Calu3 (cell line): ENCODE results near the gene GJA9. TPM values are rescaled to one million over a fixed set of nuclear protein-coding genes. Genes with fewer than 3 reads are reported as not detected.

Experiments used
- BruUV-seq: library from RNA; stranded (reverse); fragments of 400-500 nt; replicated peaks from 2 replicates; lab custom pipeline; 2021; lab: Mats Ljungman, UMichigan
- CTCF ChIA-PET: fragments of 300-600 bp; sonication (Branson Sonifier 250); formaldehyde crosslinking; loops from one replicate; lab custom pipeline; 2022; ENCODE audit warnings: antibody characterized with exemption; lab: Charles Lee
- DNase-seq: peaks from one replicate; pipeline ENCODE4 v3.0.0; 2022
- H3K27ac Mint-ChIP-seq: one replicate; pipeline ENCODE4 v1.8.0; 2022; ENCODE audit warnings: mixed read lengths; ENCODE audit not compliant: unreplicated experiment
- H3K27me3 Mint-ChIP-seq: one replicate; pipeline ENCODE4 v1.8.0; 2022; ENCODE audit warnings: mixed read lengths; ENCODE audit not compliant: unreplicated experiment
- H3K36me3 Mint-ChIP-seq: one replicate; pipeline ENCODE4 v1.8.0; 2022; ENCODE audit warnings: mild to moderate bottlenecking, moderate library complexity, mixed read lengths; ENCODE audit not compliant: insufficient read depth, unreplicated experiment
- H3K4me1 Mint-ChIP-seq: one replicate; pipeline ENCODE4 v1.8.0; 2022; ENCODE audit warnings: mild to moderate bottlenecking, low read depth, mixed read lengths; ENCODE audit not compliant: unreplicated experiment
- H3K4me3 Mint-ChIP-seq: one replicate; pipeline ENCODE4 v1.8.0; 2022; ENCODE audit warnings: mild to moderate bottlenecking, low read depth, moderate library complexity, mixed read lengths; ENCODE audit not compliant: unreplicated experiment
- H3K9me3 Mint-ChIP-seq: one replicate; pipeline ENCODE4 v1.8.0; 2022; ENCODE audit warnings: low read depth, mixed read lengths; ENCODE audit not compliant: unreplicated experiment
- CTCF ChIP-seq: fragments of 200-600 bp; IDR thresholded peaks from one replicate; pipeline ENCODE4 v1.8.0; 2022; ENCODE audit warnings: antibody characterized with exemption; ENCODE audit not compliant: unreplicated experiment
- intact Hi-C: fragments of 100-400 bp; cut with micrococcal nuclease; formaldehyde crosslinking; loops from one replicate; pipeline ENCODE4 v1.10.0; 2022; ENCODE audit not compliant: unreplicated experiment
- total RNA-seq: library from RNA; stranded (reverse); gene quantifications from 2 replicates; pipeline ENCODE4 v1.2.3, GENCODE V29; 2022

Gene GJA9
- total RNA-seq, 1 experiment from 2014 or later = not detected

- DNase-seq = no peak
- H3K27me3 Mint-ChIP-seq = peaks cover 66% of the 10 kb centered on the region
- H3K4me3 Mint-ChIP-seq = no peak overlapping the region
- CTCF ChIA-PET = no interaction called here
- intact Hi-C loops = no loop called here
- H3K27ac Mint-ChIP-seq = no peak overlapping the region
- H3K9me3 Mint-ChIP-seq = no peaks in the 10 kb centered on the region
- H3K4me1 Mint-ChIP-seq = no peaks in the 10 kb centered on the region
- no peaks in the 10 kb centered on the region for H3K36me3 Mint-ChIP-seq
- TF ChIP-seq CTCF = no peak
- no TSS peak for BruUV-seq
Observed at GRCh38 chr1:38831731-38832369, 49.5 kb downstream of the GJA9 start.

DNA sequence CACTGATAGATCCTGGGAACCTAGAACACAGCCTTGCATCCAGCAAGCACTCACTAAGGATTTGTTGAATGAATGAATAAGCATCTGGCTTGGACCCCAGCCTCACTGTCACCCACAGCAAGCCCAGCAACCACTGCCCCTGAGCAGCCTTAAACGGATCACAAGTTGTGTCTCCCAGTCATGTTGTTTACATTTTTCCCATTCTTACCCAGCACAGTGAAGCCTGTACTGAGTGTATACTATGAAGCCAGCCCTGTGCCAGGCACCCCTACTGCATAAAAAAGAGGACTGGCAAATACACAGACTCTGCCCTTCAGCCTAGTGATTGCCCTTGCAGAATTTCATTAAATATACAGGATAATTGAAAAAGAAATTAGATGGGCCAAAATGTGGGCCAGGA, 52.0 kb downstream of the GJA9 start:
- intact Hi-C loops = no loop called here

GRCh38 chr1:38827318-38827717, 54.1 kb downstream of the GJA9 start:
- H3K27me3 Mint-ChIP-seq = peaks cover 91% of the 10 kb centered on the region
- no peak overlapping the region for H3K27ac Mint-ChIP-seq
- H3K4me3 Mint-ChIP-seq = no peak overlapping the region
- BruUV-seq = no TSS peak
- H3K9me3 Mint-ChIP-seq = no peaks in the 10 kb centered on the region
- H3K4me1 Mint-ChIP-seq = no peaks in the 10 kb centered on the region
- no peak for DNase-seq
- TF ChIP-seq CTCF = no peak
- CTCF ChIA-PET = no interaction called here
- no peaks in the 10 kb centered on the region for H3K36me3 Mint-ChIP-seq
- intact Hi-C loops = no loop called here

More for the DNA sequence above, 52.0 kb downstream of the GJA9 start:
- Mint-ChIP-seq H3K9me3 (no peaks in the 10 kb centered on the region), H3K4me1 (no peaks in the 10 kb centered on the region), H3K4me3 (no peak overlapping the region), H3K27me3 (peaks cover 91% of the 10 kb centered on the region), H3K36me3 (no peaks in the 10 kb centered on the region), H3K27ac (no peak overlapping the region)
- no peak for DNase-seq
- CTCF ChIA-PET = no interaction called here
- TF ChIP-seq CTCF = no peak
- BruUV-seq = no TSS peak

DNA sequence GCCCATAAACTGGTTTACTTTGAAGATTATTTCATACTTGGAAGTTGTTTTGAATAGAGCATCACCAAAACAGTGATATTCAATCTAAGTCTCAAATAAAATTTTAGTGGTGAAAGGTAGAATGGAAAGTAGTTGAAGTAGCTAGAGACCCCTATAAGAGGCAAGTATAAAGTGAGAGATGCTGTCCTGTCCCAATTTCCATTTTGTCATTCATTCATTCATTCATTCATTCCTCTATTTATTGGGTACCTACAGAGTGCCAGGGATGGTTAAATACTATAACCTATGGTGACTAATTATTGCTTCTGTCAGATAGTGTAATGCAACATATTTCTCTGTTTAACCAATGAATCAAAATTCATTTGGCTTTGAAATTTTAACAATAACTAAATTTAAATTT, 54.5 kb downstream of the GJA9 start:
- Mint-ChIP-seq H3K9me3 (no peaks in the 10 kb centered on the region), H3K27me3 (peaks cover 91% of the 10 kb centered on the region), H3K4me3 (no peak overlapping the region), H3K27ac (no peak overlapping the region), H3K4me1 (no peaks in the 10 kb centered on the region), H3K36me3 (no peaks in the 10 kb centered on the region)
- TF ChIP-seq CTCF = no peak
- CTCF ChIA-PET = no interaction called here
- no peak for DNase-seq
- BruUV-seq = no TSS peak
- intact Hi-C loops = no loop called here
